GM18858 (cell line): ENCODE data around the gene SEC14L5.
"Not testable (repeated sequence)": the region's sequence is repeated elsewhere in the genome, so short reads cannot be mapped to it uniquely, and the experiment has no call there.

Experiments used
- ATAC-seq: cut with Tn5 transposase; IDR thresholded peaks from one replicate; pipeline ENCODE4 v1.9.1; 2021; ENCODE audit not compliant: unreplicated experiment

The SEC14L5 gene

DNA sequence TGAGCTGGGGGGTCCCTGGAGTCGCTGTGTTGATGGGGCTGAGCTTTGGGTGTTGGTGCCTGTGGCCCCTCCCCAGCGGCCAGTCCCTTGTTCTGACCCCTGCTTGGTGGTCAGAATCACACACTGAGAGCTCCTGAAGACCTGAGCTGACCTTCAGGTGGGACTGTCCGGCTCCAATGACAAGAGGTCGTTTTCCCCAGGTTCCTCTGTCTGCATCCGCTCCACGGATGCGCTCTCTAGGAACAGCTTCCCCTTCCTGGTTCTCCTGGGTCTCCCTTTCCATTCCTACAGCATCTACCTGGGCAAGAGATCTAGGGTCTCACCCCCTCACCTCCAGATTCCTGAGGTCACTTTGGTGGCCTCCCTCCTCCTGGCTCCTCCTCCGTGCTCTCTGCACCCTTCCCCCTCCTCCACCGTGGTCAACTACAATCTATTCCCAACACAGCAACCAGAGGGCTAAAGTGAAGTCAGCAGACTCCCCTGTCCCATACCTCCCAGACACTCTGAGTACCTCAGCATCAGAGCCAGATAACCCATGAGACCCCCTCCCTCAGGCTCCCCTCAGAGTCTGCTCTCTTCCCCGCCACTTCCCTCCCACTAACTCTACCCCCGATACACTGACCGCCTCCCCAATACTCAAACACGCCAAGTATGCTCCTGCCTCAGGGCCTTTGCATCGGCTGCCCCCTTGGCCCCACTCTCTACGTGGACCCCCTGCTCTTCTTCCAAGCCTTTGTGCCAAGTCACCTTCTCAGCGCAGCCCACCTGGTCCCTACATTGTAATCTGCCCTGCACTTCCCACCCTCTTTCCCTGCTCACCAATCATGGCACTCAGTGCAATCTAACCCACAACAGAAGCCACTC is 9.0 kb upstream of the SEC14L5 start:
- no peak for ATAC-seq

- no peak for ATAC-seq
Observed at GRCh38 chr16:4949986-4950385, 8.1 kb upstream of the SEC14L5 start.

- not testable (repeated sequence) for ATAC-seq
Observed at GRCh38 chr16:4951583-4951982, 6.5 kb upstream of the SEC14L5 start.

DNA sequence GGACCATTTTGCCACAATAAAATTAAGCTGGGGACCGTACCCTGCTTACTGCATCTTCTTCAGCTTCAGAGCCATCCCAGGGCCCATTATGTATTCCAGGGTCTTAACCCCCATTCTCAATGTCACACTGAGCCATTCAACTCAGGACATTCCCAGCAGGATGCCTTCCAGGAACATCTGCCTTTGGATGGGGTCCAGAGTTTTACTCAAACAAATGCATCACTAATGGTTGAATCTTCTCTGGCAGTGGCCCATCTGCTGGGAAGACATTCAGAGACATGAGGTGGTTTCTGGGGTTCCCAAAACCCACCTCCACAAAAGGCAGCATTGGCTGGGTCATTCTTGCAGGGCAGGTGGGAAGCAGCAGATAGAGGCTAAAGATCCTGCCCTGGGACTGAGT is 3.4 kb upstream of the SEC14L5 start:
- no peak for ATAC-seq

- no peak for ATAC-seq
Observed at GRCh38 chr16:4957420-4957719, 760 bp upstream of the SEC14L5 start.

DNA sequence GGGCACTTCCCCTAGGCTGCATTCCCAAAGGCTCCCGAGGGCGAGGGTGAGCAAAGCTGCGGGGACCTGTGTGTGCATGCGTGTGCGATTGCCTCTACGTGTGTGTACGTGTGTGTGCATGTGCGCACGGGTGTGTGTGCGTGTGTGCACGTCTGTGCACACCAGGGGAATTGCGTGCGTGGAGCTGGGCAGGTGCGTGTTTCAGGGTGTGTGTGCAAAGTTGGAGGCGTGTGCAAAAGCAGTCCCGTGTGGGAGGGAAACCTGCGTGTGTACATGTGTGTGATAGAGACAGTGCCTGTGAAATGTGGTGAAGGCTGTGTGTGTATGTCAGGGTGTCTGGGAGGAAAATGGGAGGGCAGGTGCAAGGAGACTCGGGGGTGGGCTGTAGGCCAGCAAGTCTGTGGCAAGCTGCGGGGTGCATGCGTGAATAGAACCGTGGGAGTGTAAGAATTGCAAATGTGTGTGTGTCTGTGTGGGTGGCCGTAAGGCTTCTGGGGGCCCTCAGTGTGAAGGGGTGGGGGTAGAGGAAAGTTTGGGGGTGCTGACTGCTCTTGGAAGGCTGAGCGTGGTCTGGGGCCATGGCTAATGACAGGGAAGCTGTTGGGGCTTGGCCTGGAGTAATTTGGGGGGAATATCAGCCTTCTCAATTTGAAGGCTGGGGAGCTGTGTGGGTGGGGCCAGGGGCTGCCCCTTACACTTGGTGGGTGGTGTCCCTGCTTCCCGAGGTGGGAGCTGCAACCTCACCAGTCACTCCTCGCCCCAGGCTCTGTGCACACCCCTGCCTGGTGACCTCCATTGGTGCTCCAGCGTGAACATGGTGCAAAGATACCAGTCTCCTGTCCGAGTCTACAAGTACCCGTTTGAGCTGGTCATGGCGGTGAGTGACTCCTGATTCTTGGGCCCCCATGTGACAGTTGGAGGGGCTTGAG is 644 bp downstream of the SEC14L5 start:
- ATAC-seq = peak; percentile 20

DNA sequence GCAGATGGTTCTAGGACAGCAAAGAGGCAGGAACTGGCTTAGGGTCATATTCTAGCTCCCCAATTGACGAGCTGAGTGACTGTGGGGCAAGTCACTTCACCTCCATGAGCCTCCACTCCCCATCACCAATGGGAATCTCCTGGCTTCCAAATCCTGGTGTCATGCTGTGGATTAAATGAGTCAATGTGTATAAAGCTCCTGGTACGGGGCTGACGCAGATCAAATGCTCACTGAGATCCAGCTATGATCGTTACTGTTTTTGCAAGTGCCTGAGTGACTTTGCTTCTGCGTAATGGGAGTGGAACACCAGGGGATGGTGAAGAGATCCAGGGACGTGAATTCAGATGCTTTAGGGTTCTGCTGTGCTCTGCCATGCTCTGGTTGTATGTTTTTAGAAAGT is 2.4 kb downstream of the SEC14L5 start:
- no peak for ATAC-seq

- ATAC-seq = no peak
Observed at GRCh38 chr16:4962716-4963115, 4.6 kb downstream of the SEC14L5 start.

DNA sequence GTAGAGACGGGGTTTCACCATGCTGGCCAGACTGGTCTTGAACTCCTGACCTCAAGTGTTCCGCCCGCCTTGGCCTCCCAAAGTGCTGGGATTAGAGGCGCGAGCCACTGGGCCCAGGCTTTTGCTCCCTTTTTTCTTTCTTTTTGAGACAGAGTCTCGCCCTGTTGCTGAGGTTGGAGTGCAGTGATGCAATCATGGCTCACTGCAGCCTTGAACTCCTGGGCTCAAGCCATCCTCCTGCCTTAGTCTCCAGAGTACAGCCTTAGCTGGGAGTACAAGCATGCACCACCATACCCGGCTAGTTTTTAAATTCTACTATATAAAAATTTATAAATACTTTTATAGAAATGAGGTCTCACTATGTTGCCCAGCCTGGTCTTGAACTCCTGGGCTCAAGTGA is 5.4 kb downstream of the SEC14L5 start:
- ATAC-seq = not testable (repeated sequence)

DNA sequence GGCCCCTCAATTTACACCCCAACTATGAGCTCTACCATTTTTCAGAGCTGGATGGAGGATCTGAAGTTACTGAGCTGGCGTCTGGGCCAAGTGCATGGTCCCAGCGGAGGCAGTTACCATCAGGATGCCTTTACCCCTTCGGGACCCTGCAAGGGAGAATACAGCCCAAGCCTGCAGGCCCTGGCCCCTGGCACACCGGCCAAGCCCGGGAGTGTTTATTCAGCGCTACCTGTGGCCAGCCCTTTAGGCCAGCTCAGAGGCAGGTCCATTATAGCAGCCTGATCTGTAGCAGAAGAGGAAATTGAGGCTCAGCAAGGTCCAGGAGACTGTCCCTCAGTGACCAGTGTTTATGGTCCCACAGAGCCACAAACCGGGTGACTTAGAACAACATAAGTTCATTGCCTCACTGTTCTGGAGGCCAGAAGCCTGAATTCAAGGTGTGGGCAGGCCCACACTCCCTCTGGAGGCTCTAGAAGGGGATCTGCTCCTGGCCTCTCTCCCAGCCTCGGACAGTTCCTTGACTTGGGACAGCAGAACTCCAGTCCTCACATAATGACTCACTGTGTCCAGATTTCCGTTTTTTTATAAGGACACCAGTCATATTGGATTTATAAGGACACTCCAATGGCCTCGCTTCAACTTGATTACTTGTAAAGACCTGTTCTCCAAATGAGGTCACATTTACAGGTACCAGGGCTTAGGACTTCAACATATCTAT is 8.8 kb downstream of the SEC14L5 start:
- ATAC-seq = no peak

DNA sequence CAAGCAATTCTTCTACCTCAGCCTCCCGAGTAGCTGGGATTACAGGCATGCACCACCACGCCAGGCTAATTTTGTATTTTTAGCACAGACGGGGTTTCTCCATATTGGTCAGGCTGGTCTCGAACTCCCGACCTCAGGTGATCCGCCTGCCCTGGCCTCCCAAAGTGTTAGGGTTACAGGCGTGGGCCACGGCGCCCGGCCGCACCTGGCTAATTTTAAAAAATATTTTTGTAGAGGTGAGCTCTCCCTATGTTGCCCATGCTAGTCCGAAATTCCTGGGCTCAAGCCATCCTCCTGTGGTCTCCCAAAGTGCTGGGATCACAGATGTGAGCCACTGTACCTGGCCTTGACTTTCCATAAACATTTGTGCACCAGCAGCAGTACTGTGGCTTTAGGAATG is 10.1 kb downstream of the SEC14L5 start:
- not testable (repeated sequence) for ATAC-seq

GRCh38 chr16:4968879-4969483 is 10.9 kb downstream of the SEC14L5 start:
- no peak for ATAC-seq

DNA sequence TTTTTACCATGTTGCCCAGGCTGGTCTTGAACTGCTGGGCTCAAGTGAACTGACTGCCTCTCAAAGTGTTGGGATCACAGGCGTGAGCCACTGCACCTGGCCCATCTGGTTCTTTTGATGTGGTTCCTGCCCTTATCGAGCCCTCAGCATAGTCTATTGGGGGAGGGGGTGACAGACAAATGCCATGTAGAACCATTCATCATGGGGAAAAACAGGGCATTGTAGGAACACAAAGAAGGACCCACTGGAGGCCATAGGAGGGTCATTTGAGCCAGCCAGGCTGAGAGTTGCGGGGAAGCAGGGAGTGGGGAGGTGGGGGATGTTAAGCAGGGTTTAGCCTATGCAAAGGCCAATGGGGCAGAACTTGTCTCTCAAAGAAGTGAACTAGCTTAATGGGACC is 11.9 kb downstream of the SEC14L5 start:
- ATAC-seq = no peak

GRCh38 chr16:4972938-4973587 is 14.9 kb downstream of the SEC14L5 start:
- ATAC-seq = no peak

DNA sequence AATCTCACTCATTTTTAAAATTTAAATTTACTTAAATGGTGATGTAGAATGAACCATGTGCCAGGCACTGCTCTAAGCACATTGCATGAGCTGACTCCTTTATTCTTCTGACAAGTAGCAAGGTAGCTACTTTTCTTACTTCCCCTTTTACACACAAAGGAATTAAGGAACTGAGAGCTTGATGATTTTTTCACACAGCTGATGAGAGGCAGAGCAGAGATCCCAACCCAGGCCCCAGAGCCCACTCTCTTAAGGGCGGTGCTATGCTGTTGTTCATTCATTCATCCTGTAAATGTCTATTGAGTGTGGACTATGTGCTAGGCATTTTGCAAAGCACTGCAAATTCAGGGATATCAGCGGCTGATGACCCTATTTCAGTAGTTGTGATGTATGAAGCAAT is 17.9 kb downstream of the SEC14L5 start:
- peak; percentile 96 for ATAC-seq

DNA sequence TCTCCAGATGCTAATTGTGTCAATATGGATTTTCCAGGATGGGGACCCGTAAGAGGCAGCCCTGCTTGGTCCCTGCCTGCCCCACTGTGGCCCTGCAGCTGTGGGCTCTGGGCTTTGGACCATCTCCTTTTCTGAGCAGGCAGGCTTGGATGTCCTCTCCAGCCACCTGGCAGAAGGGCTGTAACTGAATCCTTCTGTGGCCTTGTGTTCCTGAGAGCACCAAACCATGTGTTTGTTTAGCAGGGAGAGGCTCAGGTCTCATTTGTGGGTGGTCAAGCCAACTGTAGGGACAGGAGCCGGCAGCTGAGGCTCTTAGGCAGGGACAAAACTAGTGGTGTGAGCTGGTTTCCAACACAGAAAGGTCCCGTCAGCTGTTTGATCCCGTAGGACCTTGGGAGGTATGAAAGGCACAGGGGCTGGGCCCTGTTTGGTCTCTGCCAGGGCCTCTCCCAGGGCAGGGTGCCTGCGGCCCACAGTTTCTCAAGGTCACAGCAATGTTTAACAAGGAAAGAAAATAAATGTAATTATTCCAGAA is 18.5 kb downstream of the SEC14L5 start:
- no peak for ATAC-seq

DNA sequence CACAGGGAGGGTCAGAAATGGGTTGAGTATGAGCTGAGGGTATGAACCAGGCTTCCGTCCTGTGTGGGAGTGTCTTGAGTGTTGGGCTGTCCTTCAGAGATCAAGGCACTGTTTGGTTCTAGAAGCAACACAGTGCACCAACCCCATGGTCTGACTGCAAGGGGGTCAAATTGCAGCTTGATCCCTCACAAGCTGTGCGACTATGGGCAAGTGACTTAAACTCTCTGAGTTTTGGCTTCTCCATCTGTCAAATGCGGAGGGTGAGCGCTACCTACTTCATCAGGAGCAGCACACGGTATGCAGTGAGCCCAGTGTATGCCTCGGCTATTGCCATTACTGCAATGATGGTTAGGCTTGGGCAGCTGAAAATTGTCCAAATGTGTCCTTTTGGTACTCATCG is 21.0 kb downstream of the SEC14L5 start:
- ATAC-seq = no peak

- no peak for ATAC-seq
Observed at GRCh38 chr16:4979736-4980660, 21.9 kb downstream of the SEC14L5 start.

DNA sequence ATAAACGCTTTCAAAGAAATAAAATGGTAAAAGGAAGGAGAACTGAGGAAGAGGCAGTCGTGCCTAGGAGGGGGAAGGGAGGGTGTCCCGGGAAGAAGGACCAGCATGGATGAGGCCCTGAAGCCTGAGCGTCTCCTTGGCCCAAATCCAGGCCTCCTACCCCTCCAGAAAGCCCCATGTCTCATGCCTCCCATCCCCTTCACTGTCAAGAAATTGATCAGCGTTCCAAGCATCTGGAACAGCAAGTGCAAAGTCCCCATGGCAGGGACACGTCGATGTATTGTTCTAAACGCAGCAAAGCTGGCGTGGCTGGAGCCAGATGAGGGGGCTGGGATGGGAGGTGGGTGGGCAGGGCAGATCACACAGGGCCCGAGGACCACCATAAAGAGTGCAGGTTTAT is 22.6 kb downstream of the SEC14L5 start:
- no peak for ATAC-seq
